ENCODE measurements around the gene PLXNA3.
A peak's percentile ranks its signal among the peaks of the same experiment; 100 is the strongest.

Gene PLXNA3

GRCh38 chrX:154506483-154507332 lies 48.6 kb downstream of the PLXNA3 start:
- DNase-seq = no peak

DNA sequence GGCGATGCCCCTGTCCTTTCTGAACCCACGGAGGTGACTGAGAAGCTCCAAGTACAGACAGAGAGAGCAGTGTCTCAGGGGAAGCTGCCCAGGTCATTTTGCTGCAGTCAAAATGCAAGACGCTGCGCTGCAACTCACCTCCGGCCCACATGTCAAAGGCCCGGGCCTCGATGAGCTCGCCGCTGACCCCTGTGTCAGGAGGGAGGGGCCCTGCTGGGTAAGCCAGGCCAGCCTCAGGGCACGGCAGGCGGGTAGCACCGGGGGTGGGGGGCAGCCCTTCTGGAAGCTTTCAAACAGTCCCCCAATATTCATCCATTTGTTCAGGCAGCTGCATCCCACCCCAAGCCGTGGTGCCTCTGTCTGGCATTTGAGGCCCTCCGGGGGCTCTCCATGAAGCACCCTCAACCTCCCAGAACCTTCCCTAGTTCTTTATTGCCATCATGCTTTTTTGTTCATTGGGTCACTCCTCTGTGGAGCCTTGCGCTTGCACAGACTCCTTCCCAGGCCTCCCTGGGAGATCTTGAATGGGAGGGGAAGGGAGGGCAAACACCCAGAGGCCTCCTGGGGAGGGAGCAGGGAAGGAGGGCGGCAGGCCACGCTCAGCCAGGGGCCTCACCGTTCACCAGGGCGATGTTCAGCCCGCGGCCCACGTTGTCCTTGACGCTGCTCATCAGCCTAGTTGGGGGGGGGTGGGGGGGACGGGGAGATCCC lies 49.7 kb downstream of the PLXNA3 start:
- no peak for DNase-seq

- DNase-seq = no peak
These were observed 50.3 kb downstream of the PLXNA3 start for GRCh38 chrX:154508384-154508745.

GRCh38 chrX:154509455-154509854 lies 51.4 kb downstream of the PLXNA3 start:
- no peak for DNase-seq

DNA sequence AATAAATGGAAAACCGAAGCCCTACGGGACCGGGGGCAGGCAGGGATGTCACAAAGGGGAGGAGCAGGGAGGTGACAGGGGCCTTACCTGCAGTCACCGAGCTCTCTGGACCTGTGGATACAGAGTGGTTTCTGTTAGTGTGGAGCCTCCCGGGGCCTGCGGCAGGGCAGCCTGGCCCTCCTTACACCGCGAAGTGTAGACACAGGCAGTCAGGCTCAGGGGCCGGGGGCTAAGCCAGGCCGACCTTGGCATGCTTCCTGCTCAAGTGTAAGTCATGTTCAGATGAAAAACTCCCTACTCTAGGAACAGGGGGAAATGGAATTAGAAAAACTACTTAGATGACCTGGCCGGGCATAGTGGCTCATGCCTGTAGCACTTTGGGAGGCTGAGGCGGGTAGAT lies 53.7 kb downstream of the PLXNA3 start:
- DNase-seq = no peak

DNA sequence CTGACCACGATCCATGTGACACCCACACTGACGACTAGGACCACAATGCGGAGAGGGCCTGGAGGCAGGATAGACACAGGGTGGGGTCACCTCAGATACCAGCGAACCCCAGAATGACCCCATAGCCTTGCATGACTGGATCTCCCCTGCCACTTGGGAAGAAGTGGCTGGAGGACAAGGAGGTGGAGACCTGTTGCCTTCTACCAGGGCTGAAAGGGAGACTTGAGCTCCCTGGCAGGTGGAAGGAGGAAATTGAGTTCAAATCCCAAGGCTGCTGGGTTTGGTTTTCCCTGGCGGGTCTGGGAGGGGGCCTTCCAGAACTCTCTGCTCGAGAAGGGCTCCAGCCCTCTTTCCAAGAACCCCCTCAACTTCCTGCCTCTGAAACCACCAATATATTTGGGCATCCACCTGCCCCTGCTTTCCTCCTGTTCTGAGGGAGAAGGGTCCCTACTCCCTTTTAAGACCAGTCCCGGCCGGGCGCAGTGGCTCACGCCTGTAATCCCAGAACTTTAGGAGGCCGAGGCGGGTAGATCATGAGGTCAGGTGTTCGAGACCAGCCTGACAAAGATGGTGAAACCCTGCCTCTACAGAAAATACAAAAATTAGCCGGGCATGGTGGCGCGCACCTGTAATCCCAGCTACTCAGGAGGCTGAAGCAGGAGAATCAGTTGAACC lies 54.9 kb downstream of the PLXNA3 start:
- DNase-seq = no peak

- no peak for DNase-seq
These were observed 55.6 kb downstream of the PLXNA3 start for GRCh38 chrX:154513716-154514115.

DNA sequence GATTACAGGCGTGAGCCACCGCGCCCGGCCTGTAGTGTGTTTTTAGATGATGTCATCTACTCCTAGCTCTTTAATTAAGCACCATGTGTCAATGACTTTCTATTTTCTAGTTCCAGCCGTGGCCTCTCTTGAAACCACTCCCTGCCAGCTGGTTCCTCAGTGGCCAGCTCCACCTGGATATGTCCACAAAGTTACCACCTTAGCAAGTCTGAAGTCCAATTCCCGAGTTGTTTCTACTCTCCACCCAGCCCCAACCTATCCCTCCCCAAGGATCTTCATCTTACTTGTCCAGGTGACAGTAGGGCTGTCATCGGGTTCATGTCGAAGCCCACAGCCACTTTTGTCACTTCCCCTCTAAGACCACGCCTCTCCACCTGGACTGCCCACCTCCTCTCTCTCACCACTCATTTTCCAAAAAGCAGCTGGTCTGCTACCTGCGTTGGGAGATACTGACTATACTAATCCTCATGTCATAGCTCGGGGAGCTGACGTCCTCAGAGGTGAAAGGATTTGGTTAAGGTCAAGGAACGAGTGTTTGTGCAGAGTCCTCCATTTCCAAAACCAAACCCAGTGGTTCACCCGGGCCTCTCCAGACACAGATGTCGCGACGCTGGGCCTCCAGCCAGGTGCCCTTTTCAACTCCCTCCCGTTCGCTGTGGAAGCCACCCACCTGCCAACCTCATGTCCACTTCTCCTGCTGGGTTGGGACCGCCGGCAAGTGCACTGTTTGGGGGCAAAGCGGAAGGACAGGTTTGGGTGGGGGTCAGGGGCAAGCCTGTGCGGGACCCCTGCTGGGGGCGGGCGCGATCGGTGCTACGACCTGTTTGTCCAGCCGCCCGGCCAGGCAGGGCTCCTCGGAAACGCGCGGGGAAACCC lies 57.2 kb downstream of the PLXNA3 start:
- no peak for DNase-seq

- DNase-seq = peak; percentile 91
These were observed 58.0 kb downstream of the PLXNA3 start, which contains the start of gene FAM3A for GRCh38 chrX:154515966-154516655. Gene FAM3A (minus strand): TSS chrX:154516232. CDS start chrX:154515772, 460 bp downstream.

DNA sequence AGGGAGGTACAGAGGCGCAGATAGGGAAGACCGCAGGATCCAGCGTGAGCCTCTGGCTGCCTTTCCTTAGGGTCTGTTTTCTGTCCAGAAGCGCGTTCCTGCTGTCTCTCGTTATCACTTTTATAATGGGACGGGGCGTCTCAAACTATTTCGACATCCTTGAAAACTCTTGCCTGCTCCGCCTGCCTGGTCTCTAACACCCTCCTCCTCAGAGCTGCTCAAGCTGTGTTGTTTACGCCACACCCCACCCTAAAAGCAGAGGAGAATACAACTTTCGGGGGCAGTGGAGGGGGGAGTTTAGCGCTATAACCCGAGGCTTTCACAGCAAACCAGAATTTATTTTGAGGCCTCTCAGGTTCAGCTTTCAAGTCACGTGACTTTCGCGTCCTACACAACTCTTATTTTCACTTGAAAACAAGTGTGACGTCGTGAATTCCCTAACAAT lies 58.6 kb downstream of the PLXNA3 start:
- no peak for DNase-seq

GRCh38 chrX:154517101-154517781 lies 59.2 kb downstream of the PLXNA3 start:
- no peak for DNase-seq

GRCh38 chrX:154519389-154519788 lies 61.3 kb downstream of the PLXNA3 start:
- DNase-seq = no peak

DNA sequence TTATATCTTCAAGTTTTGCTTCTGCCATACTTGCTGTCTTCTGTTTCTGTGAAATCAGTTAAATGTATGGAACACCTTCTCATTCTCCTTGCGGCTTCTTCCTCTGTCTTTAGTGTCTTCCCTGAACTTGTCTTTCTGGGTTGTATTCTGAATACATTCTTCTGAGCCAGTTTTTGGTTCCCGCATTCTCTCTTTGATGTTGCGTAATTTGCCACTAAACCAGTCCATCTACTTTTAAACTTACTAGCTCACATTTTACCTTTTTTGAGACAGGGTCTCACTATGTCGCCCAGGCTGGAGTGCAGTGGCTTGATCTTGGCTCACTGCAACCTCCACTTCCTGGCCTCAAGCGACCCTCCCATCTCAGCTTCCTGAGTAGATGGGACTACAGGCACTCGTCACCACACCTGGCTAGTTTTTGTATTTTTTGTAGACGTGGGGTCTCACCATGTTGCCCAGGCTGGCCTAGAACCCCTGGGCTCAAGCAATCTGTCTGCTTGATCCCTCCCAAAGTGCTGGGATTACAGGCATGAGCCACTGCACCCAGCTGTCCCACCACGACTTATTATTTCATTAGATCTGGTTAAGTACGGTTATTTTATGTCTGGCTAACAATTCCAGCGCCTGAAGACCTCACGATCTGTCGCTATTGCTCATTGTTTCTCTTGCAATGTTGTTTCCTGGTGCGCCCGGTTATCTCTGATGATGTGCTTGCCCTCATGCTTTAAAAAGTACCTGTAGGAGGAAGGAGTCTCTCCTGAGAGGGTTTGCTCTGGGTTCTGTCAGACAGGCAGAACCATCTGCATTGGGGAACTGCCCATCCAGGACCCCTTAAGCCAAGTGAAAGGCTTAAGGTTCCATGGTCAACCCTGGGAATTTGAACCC lies 67.8 kb downstream of the PLXNA3 start:
- no peak for DNase-seq

DNA sequence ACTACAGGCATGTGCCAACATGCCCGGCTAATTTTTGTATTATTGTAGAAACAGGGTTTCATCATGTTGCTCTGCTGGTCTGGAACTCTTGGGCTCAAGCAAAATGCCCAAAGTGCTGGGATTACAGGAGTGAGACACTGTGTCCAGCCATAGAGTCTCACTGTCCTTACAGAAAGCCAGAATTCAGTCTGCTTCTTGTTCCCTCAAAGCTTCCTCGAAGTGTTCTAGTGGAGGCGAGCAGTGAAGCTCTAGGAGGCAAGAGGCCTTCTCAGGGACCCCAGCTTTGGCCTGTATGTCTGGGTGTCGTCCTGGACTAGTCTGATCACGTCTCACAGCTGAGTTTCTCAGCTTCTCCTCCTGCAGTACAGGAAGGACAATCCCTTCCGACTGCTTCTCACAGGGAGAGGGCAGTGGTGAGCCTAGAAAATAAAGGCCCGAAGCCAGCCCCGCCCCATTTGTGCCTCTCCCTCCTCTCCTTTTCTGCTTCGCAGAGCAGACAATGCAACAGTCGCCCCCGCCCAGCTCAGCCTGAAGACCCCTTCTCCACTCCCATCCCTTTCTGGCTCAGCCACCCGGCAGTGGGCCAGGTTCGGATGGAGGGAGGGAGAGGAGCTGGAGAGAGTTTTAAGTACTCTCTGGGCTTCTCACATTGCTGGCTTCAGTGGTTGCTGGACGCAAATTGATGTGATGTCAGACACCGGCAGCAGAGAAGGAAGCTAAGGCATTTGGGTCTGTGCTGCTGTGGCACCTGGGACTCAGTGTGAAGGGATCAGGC lies 69.0 kb downstream of the PLXNA3 start:
- DNase-seq = peak; percentile 51 to 52
